OCI-LY1 (cell line): ENCODE data around the gene USO1.

ENCODE experiments used
- H2AFZ ChIP-seq: fragments of 200-600 bp; sonication (generic), shearing (Covaris generic); 2 replicates; pipeline ENCODE4 v1.6.0; 2014; ENCODE audit warnings: antibody characterized with exemption, mild to moderate bottlenecking, low read length
- H3F3A ChIP-seq: fragments of 200-600 bp; sonication (generic), shearing (Covaris generic); 2 replicates; pipeline ENCODE4 v1.6.0; 2014; ENCODE audit warnings: mild to moderate bottlenecking, antibody characterized with exemption, low read length, moderate library complexity; ENCODE audit not compliant: insufficient read depth
- H3K27ac ChIP-seq: fragments of 200-600 bp; sonication (generic); 2 replicates; pipeline ENCODE4 v1.5.1; 2014; ENCODE audit warnings: low read length, mixed run types, mild to moderate bottlenecking, low read depth; ENCODE audit not compliant: poor library complexity, severe bottlenecking
- H3K27me3 ChIP-seq: fragments of 200-600 bp; sonication (generic); 2 replicates; pipeline ENCODE4 v1.6.0; 2014; ENCODE audit warnings: antibody characterized with exemption, mild to moderate bottlenecking, low read length, moderate library complexity; ENCODE audit not compliant: insufficient read depth
- H3K36me3 ChIP-seq: fragments of 200-600 bp; sonication (generic); 2 replicates; pipeline ENCODE4 v1.6.1; 2014; ENCODE audit warnings: mild to moderate bottlenecking, antibody characterized with exemption, low read length, moderate library complexity, mixed read lengths; ENCODE audit not compliant: insufficient read depth
- H3K4me1 ChIP-seq: fragments of 200-600 bp; sonication (generic); 2 replicates; pipeline ENCODE4 v1.5.1; 2014; ENCODE audit warnings: mild to moderate bottlenecking, low read length, moderate library complexity; ENCODE audit not compliant: insufficient read depth, severe bottlenecking
- H3K4me2 ChIP-seq: fragments of 200-600 bp; sonication (generic), shearing (Covaris generic); 2 replicates; pipeline ENCODE4 v1.6.1; 2014; ENCODE audit warnings: low read length
- H3K4me3 ChIP-seq: fragments of 200-600 bp; sonication (generic); 2 replicates; pipeline ENCODE4 v1.5.1; 2014; ENCODE audit warnings: low read length, low read depth, mild to moderate bottlenecking, mixed read lengths; ENCODE audit not compliant: poor library complexity, severe bottlenecking
- H3K79me2 ChIP-seq: fragments of 200-600 bp; shearing (Covaris generic); 2 replicates; pipeline ENCODE4 v1.6.1; 2016; ENCODE audit warnings: mixed run types, low read length, mixed read lengths; ENCODE audit not compliant: insufficient read depth
- H3K9ac ChIP-seq: fragments of 200-600 bp; sonication (generic), shearing (Covaris generic); 2 replicates; pipeline ENCODE4 v1.6.1; 2014; ENCODE audit warnings: mild to moderate bottlenecking, low read length, mixed read lengths
- H3K9me2 ChIP-seq: fragments of 200-600 bp; sonication (generic), shearing (Covaris generic); 2 replicates; pipeline ENCODE4 v1.6.1; 2014; ENCODE audit warnings: low read depth, mild to moderate bottlenecking, low read length, mixed read lengths
- H3K9me3 ChIP-seq: fragments of 200-600 bp; shearing (Covaris generic); 2 replicates; pipeline ENCODE4 v1.6.1; 2014; ENCODE audit warnings: low read length, mixed read lengths
- H4K20me1 ChIP-seq: fragments of 200-600 bp; sonication (generic), shearing (Covaris generic); 2 replicates; pipeline ENCODE4 v1.6.0; 2016; ENCODE audit warnings: mild to moderate bottlenecking, low read length; ENCODE audit not compliant: insufficient read depth
- CTCF ChIP-seq: fragments of 200-600 bp; sonication (generic), shearing (Covaris generic); IDR thresholded peaks from 2 replicates; pipeline ENCODE4 v1.5.1; 2017; ENCODE audit warnings: mild to moderate bottlenecking, antibody characterized with exemption, low read length, moderate library complexity, mixed read lengths
- EZH2 ChIP-seq: fragments of 200-600 bp; sonication (generic), shearing (Covaris generic); IDR thresholded peaks from 2 replicates; pipeline ENCODE4 v1.8.0; 2017; ENCODE audit warnings: borderline replicate concordance, mixed run types, mild to moderate bottlenecking, antibody characterized with exemption, low read length, moderate library complexity, mixed read lengths

The USO1 gene

GRCh38 chr4:75781305-75781704, 56.9 kb downstream of the USO1 start:
- Histone ChIP-seq H3F3A (no peaks in the 10 kb centered on the region), H3K9me2 (no peaks in the 10 kb centered on the region), H3K9me3 (no peaks in the 10 kb centered on the region), H4K20me1 (no peaks in the 10 kb centered on the region), H2AFZ (no peak overlapping the region), H3K4me2 (no peak overlapping the region), H3K36me3 (peaks cover 66% of the 10 kb centered on the region), H3K27ac (no peak overlapping the region), H3K27me3 (no peaks in the 10 kb centered on the region), H3K4me3 (no peak overlapping the region), H3K4me1 (no peaks in the 10 kb centered on the region), H3K9ac (no peak overlapping the region), H3K79me2 (no peaks in the 10 kb centered on the region)
- no peak for TF ChIP-seq EZH2

GRCh38 chr4:75786526-75786925, 62.1 kb downstream of the USO1 start:
- Histone ChIP-seq H4K20me1 (no peaks in the 10 kb centered on the region), H3K9ac (no peak overlapping the region), H3K9me3 (no peaks in the 10 kb centered on the region), H3K36me3 (peaks cover 62% of the 10 kb centered on the region), H3K27me3 (no peaks in the 10 kb centered on the region), H3F3A (no peaks in the 10 kb centered on the region), H3K9me2 (no peaks in the 10 kb centered on the region), H3K4me2 (no peak overlapping the region), H3K27ac (no peak overlapping the region), H3K79me2 (no peaks in the 10 kb centered on the region), H3K4me1 (no peaks in the 10 kb centered on the region), H3K4me3 (no peak overlapping the region), H2AFZ (no peak overlapping the region)
- no peak for TF ChIP-seq EZH2

- H3K9me2 ChIP-seq = no peaks in the 10 kb centered on the region
- no peaks in the 10 kb centered on the region for H3K27me3 ChIP-seq
- H3K36me3 ChIP-seq = peaks cover 59% of the 10 kb centered on the region
- H3K9ac ChIP-seq = no peak overlapping the region
- H3F3A ChIP-seq = no peaks in the 10 kb centered on the region
- H3K27ac ChIP-seq = no peak overlapping the region
- no peaks in the 10 kb centered on the region for H3K79me2 ChIP-seq
- no peak for TF ChIP-seq CTCF
- TF ChIP-seq EZH2 = no peak
- H3K4me2 ChIP-seq = no peak overlapping the region
- no peaks in the 10 kb centered on the region for H3K4me1 ChIP-seq
- no peaks in the 10 kb centered on the region for H4K20me1 ChIP-seq
- H3K9me3 ChIP-seq = no peaks in the 10 kb centered on the region
- no peak overlapping the region for H3K4me3 ChIP-seq
- H2AFZ ChIP-seq = no peak overlapping the region
These were observed 62.6 kb downstream of the USO1 start for GRCh38 chr4:75786938-75787337.

GRCh38 chr4:75790024-75790423, 65.6 kb downstream of the USO1 start:
- no peak overlapping the region for H3K4me2 ChIP-seq
- H2AFZ ChIP-seq = no peak overlapping the region

More at GRCh38 chr4:75790024-75790423, 65.6 kb downstream of the USO1 start:
- H3K27me3 ChIP-seq = no peaks in the 10 kb centered on the region
- H3K4me1 ChIP-seq = no peaks in the 10 kb centered on the region
- no peak overlapping the region for H3K27ac ChIP-seq
- no peak overlapping the region for H3K9ac ChIP-seq
- peaks cover 4% of the 10 kb centered on the region; the same call in 1 of the 2 replicates for H3F3A ChIP-seq
- TF ChIP-seq CTCF = no peak
- TF ChIP-seq EZH2 = no peak
- H4K20me1 ChIP-seq = no peaks in the 10 kb centered on the region
- no peaks in the 10 kb centered on the region for H3K79me2 ChIP-seq
- H3K36me3 ChIP-seq = peaks cover 32% of the 10 kb centered on the region
- H3K9me2 ChIP-seq = no peaks in the 10 kb centered on the region
- H3K4me3 ChIP-seq = no peak overlapping the region
- H3K9me3 ChIP-seq = no peaks in the 10 kb centered on the region
